Liver (tissue), 9 donors: ENCODE measurements around the gene ADCK1. TPM values are rescaled to one million over a fixed set of nuclear protein-coding genes. Genes with fewer than 3 reads are reported as not detected.

Experiments used
- DNase-seq: peaks from one replicate; pipeline ENCODE4 v3.0.0-alpha.2; 2017; ENCODE audit warnings: low spot score
- H3K27ac ChIP-seq, 2 donors: one replicate each; pipeline ENCODE4 v1.7.0; 2013; ENCODE audit warnings: inconsistent platforms in 2 of 2, low read length in 2 of 2, control low read depth in 1 of 2, low read depth in 1 of 2, mild to moderate bottlenecking in 1 of 2
- H3K27me3 ChIP-seq, 4 donors: one replicate each; pipeline versions ENCODE4 v1.6.1 to v1.7.0; 2013; ENCODE audit warnings: low read length in 3 of 4, inconsistent platforms in 1 of 4, mild to moderate bottlenecking in 1 of 4, moderate library complexity in 1 of 4; ENCODE audit not compliant: control insufficient read depth in 4 of 4, insufficient read depth in 4 of 4
- H3K36me3 ChIP-seq, 4 donors: one replicate each; pipeline versions ENCODE4 v1.6.1 to v1.7.0; 2013; ENCODE audit warnings: low read length in 3 of 4, mild to moderate bottlenecking in 3 of 4, low read depth in 1 of 4, moderate library complexity in 1 of 4; ENCODE audit not compliant: control insufficient read depth in 4 of 4, insufficient read depth in 3 of 4
- H3K4me1 ChIP-seq, 4 donors: one replicate each; pipeline versions ENCODE4 v1.6.1 to v1.7.0; 2013; ENCODE audit warnings: low read length in 3 of 4, mild to moderate bottlenecking in 3 of 4, moderate library complexity in 1 of 4; ENCODE audit not compliant: control insufficient read depth in 4 of 4, insufficient read depth in 4 of 4
- H3K4me3 ChIP-seq, 3 donors: one replicate each; pipeline versions ENCODE4 v1.6.1 to v1.7.0; 2013; ENCODE audit warnings: low read length in 3 of 3, control low read depth in 1 of 3, low read depth in 1 of 3, mild to moderate bottlenecking in 1 of 3
- H3K9ac ChIP-seq, 2 donors: one replicate each; pipeline ENCODE4 v1.7.0; 2013; ENCODE audit warnings: low read length in 2 of 2, mild to moderate bottlenecking in 2 of 2, moderate library complexity in 2 of 2, control low read depth in 1 of 2, low read depth in 1 of 2
- H3K9me3 ChIP-seq, 4 donors: one replicate each; pipeline versions ENCODE4 v1.6.1 to v1.7.0; 2013; ENCODE audit warnings: low read length in 3 of 4; ENCODE audit not compliant: control insufficient read depth in 4 of 4
- EGR1 ChIP-seq, 2 donors: IDR thresholded peaks; 2 replicates each; pipeline ENCODE4 v1.6.1; 2016 to 2018; ENCODE audit warnings: antibody characterized with exemption in 2 of 2, low read depth in 2 of 2
- FOXA1 ChIP-seq: IDR thresholded peaks from 2 replicates; pipeline ENCODE4 v1.6.1; 2016; ENCODE audit warnings: antibody characterized with exemption
- FOXA2 ChIP-seq: IDR thresholded peaks from 2 replicates; pipeline ENCODE4 v1.6.1; 2016; ENCODE audit warnings: antibody characterized with exemption
- GABPA ChIP-seq, 2 donors: IDR thresholded peaks in 1 of 2; conservative IDR thresholded peaks in 1 of 2; 2 replicates each; pipeline ENCODE4 v1.6.1; 2016; ENCODE audit warnings: antibody characterized with exemption in 2 of 2, mild to moderate bottlenecking in 1 of 2, moderate library complexity in 1 of 2
- HNF4A ChIP-seq, 2 donors: conservative IDR thresholded peaks; 2 replicates each; pipeline ENCODE4 v1.6.1; 2016; ENCODE audit warnings: antibody characterized with exemption in 2 of 2, mild to moderate bottlenecking in 2 of 2
- HNF4G ChIP-seq: IDR thresholded peaks from 2 replicates; pipeline ENCODE4 v1.6.1; 2016; ENCODE audit warnings: antibody characterized with exemption
- JUND ChIP-seq, 2 donors: IDR thresholded peaks; 2 replicates each; pipeline ENCODE4 v1.6.1; 2016; ENCODE audit warnings: antibody characterized with exemption in 2 of 2
- NR2F2 ChIP-seq: IDR thresholded peaks from 2 replicates; pipeline ENCODE4 v1.6.1; 2016; ENCODE audit warnings: antibody characterized with exemption
- RAD21 ChIP-seq, 2 donors: IDR thresholded peaks; 2 replicates each; pipeline ENCODE4 v1.6.1; 2016; ENCODE audit warnings: antibody characterized with exemption in 2 of 2, mild to moderate bottlenecking in 2 of 2
- RXRA ChIP-seq, 2 donors: IDR thresholded peaks; 2 replicates each; pipeline ENCODE4 v1.6.1; 2017 to 2018; ENCODE audit warnings: antibody characterized with exemption in 2 of 2, mild to moderate bottlenecking in 1 of 2
- TAF1 ChIP-seq: conservative IDR thresholded peaks from 2 replicates; pipeline ENCODE4 v1.6.1; 2016; ENCODE audit warnings: antibody characterized with exemption, mild to moderate bottlenecking
- YY1 ChIP-seq: IDR thresholded peaks from 2 replicates; pipeline ENCODE4 v1.6.1; 2016; ENCODE audit warnings: antibody characterized with exemption, mild to moderate bottlenecking
- WGBS: extraction: QIAGEN DNeasy Blood & Tissue Kit; methylation state at CpG from one replicate; pipeline ENCODE4 v1.1.7; 2013; 5-methylcytosine and 5-hydroxymethylcytosine counted together
- polyA plus RNA-seq, 2 donors: library from polyadenylated mRNA; stranded (reverse) in 1 of 2; unstranded in 1 of 2; fragments of 200-250 nt in 1 of 2; fragments of >200 nt in 1 of 2; fragmentation: Nextera tagmentation in 1 of 2; extraction: Ambion mirVana in 1 of 2; gene quantifications; one replicate each; pipeline versions ENCODE4 v1.2.1 to v1.2.3, GENCODE V29; 2013 to 2015
- total RNA-seq, 2 donors: library from RNA; depleted of rRNA; stranded (reverse); fragments of >200 nt; gene quantifications; one replicate each; pipeline ENCODE4 v1.2.3, GENCODE V29; 2014
- TF ChIP-seq, protein P1 (sequence below): fragments of 150-350 bp; IDR thresholded peaks from 2 replicates; pipeline ENCODE4 v1.5.1; 2017; ENCODE audit warnings: improper control_type of control experiment, low read depth, low read length; ENCODE audit not compliant: missing input control
- TF ChIP-seq, protein P2 (sequence below): IDR thresholded peaks from 2 replicates; pipeline ENCODE4 v1.6.1; 2016; ENCODE audit warnings: antibody characterized with exemption
- TF ChIP-seq, protein P3 (sequence below): IDR thresholded peaks from 2 replicates; pipeline ENCODE4 v1.6.1; 2016; ENCODE audit warnings: antibody characterized with exemption
- TF ChIP-seq, protein P4 (sequence below): IDR thresholded peaks from 2 replicates; pipeline ENCODE4 v1.6.1; 2016; ENCODE audit warnings: antibody characterized with exemption
- donor health status: healthy.
- donor health status: healthy.
- donor health status: healthy.
- donor health status: healthy.
- donor health status: healthy.

Gene ADCK1
- total and polyA plus RNA-seq, 4 donors = 4.0 to 4.9 (median 4.4) TPM

DNA sequence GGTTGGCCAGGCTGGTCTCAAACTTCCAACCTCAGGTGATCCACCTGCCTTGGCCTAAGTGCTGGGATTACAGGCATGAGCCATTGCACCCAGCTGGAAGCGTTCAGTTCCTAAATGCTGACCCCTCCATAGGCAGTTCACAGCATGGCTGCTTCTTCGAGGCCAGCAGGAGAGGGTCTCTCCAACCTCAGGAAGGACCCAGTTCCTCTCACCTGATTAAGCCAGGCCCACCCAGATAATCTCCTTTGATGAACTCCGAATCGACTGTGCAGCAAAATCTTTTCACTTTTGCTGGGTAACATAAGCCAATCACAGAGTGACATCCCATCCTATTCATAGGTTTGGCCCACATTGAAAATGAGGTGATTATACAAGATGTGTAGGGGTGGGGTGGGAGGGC, 165.1 kb downstream of the ADCK1 start:
- no peaks in the 10 kb centered on the region for H3K36me3 ChIP-seq
- peaks cover 0 to 8% (median 4%) of the 10 kb centered on the region in 4 donors for H3K4me1 ChIP-seq
- DNase-seq = no peak
- 93% methylated on average over 4 of the region's 4 CpGs for WGBS
- no peak overlapping the region for H3K27ac ChIP-seq
- no peak for TF ChIP-seq TAF1
- TF ChIP-seq JUND (IDR thresholded peaks at IDR 0.05) = no peak
- TF ChIP-seq GABPA (IDR thresholded peaks at IDR 0.05 in 1 of 2, conservative IDR thresholded peaks at IDR 0.05 in 1 of 2) = no peak
- no peak for TF ChIP-seq EGR1 (IDR thresholded peaks at IDR 0.05; ENCODE audit: low read depth in 2 of 2)
- TF ChIP-seq, protein P1, sequence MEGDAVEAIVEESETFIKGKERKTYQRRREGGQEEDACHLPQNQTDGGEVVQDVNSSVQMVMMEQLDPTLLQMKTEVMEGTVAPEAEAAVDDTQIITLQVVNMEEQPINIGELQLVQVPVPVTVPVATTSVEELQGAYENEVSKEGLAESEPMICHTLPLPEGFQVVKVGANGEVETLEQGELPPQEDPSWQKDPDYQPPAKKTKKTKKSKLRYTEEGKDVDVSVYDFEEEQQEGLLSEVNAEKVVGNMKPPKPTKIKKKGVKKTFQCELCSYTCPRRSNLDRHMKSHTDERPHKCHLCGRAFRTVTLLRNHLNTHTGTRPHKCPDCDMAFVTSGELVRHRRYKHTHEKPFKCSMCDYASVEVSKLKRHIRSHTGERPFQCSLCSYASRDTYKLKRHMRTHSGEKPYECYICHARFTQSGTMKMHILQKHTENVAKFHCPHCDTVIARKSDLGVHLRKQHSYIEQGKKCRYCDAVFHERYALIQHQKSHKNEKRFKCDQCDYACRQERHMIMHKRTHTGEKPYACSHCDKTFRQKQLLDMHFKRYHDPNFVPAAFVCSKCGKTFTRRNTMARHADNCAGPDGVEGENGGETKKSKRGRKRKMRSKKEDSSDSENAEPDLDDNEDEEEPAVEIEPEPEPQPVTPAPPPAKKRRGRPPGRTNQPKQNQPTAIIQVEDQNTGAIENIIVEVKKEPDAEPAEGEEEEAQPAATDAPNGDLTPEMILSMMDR = no peak
- TF ChIP-seq YY1 = no peak
- no peak for TF ChIP-seq RAD21 (IDR thresholded peaks at IDR 0.05)
- TF ChIP-seq FOXA2 = no peak
- no peak for TF ChIP-seq NR2F2
- TF ChIP-seq FOXA1 = no peak
- TF ChIP-seq, protein P2, sequence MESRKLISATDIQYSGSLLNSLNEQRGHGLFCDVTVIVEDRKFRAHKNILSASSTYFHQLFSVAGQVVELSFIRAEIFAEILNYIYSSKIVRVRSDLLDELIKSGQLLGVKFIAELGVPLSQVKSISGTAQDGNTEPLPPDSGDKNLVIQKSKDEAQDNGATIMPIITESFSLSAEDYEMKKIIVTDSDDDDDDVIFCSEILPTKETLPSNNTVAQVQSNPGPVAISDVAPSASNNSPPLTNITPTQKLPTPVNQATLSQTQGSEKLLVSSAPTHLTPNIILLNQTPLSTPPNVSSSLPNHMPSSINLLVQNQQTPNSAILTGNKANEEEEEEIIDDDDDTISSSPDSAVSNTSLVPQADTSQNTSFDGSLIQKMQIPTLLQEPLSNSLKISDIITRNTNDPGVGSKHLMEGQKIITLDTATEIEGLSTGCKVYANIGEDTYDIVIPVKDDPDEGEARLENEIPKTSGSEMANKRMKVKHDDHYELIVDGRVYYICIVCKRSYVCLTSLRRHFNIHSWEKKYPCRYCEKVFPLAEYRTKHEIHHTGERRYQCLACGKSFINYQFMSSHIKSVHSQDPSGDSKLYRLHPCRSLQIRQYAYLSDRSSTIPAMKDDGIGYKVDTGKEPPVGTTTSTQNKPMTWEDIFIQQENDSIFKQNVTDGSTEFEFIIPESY = no peak
- TF ChIP-seq, protein P3, sequence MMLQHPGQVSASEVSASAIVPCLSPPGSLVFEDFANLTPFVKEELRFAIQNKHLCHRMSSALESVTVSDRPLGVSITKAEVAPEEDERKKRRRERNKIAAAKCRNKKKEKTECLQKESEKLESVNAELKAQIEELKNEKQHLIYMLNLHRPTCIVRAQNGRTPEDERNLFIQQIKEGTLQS = no peak
- TF ChIP-seq HNF4G = no peak
- TF ChIP-seq, protein P4, sequence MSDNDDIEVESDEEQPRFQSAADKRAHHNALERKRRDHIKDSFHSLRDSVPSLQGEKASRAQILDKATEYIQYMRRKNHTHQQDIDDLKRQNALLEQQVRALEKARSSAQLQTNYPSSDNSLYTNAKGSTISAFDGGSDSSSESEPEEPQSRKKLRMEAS = no peak
- H3K27me3 ChIP-seq = peaks cover 0 to 4% (median 0%) of the 10 kb centered on the region in 4 donors
- no peak overlapping the region for H3K9ac ChIP-seq
- no peak overlapping the region for H3K4me3 ChIP-seq
- no peaks in the 10 kb centered on the region for H3K9me3 ChIP-seq

DNA sequence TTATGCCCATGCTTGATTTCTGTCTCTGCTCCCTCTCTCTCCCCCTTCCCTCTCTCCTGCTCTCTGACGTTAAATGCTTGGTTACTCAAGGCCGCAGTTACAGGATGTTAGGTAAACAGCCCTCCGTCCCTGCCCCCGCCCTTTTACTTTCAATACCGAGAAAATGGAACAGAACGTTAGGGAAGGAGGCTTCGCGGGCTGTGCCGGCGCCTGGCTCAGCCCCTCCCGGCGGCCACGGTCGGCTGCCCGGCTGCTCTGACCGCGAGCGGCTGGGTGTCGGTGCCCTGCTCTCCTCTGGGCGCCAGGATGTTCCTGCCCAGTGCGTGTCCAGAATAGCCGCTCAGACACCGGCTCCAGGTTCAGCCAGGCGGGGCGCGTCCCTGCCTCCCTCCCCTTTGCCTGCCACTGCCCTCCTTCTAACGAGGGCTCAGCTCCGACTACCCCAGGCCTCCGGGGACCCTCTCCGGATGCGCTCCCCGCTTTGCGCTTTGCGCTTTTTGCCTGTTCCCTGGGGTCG, 166.1 kb downstream of the ADCK1 start:
- H3K27me3 ChIP-seq = peaks cover 0 to 4% (median 0%) of the 10 kb centered on the region in 4 donors
- H3K27ac ChIP-seq = no peak overlapping the region
- DNase-seq = no peak
- no peak overlapping the region for H3K9ac ChIP-seq
- no peaks in the 10 kb centered on the region for H3K9me3 ChIP-seq
- H3K4me1 ChIP-seq = peaks cover 0 to 8% (median 4%) of the 10 kb centered on the region in 4 donors
- peak overlapping the region in 1 of 3 donors; percentile 24 for H3K4me3 ChIP-seq
- H3K36me3 ChIP-seq = no peaks in the 10 kb centered on the region
- 5% methylated on average over 35 of the region's 35 CpGs for WGBS
- TF ChIP-seq NR2F2 (no peak), YY1 (no peak), RAD21 (IDR thresholded peaks at IDR 0.05) (no peak), GABPA (IDR thresholded peaks at IDR 0.05 in 1 of 2, conservative IDR thresholded peaks at IDR 0.05 in 1 of 2) (no peak), FOXA1 (no peak), FOXA2 (no peak), TAF1 (no peak), RXRA (IDR thresholded peaks at IDR 0.05) (no peak), JUND (IDR thresholded peaks at IDR 0.05) (no peak), HNF4A (conservative IDR thresholded peaks at IDR 0.05) (no peak), HNF4G (no peak)
- TF ChIP-seq, protein P1 = no peak
- TF ChIP-seq, protein P3 = no peak
- TF ChIP-seq, protein P4 = no peak
- TF ChIP-seq, protein P2 = no peak
